BLaER1 treated with 17β-estradiol and CSF1 and Interleukin-3, amounts not matched to agents 10 nM and 100 nM (cell line): ENCODE results near the gene CACNA2D3.

Source experiments
- H3K27ac ChIP-seq, 11 experiments: shearing (Covaris generic); formaldehyde crosslinking; 2 replicates each; pipeline ENCODE4 v1.8.1; 2022
- H3K27me3 ChIP-seq, 11 experiments: shearing (Covaris generic); formaldehyde crosslinking; 2 replicates each; pipeline ENCODE4 v1.8.1; 2022
- H3K36me3 ChIP-seq, 11 experiments: shearing (Covaris generic); formaldehyde crosslinking; 2 replicates each; pipeline ENCODE4 v1.8.1; 2022
- H3K4me1 ChIP-seq, 10 experiments: shearing (Covaris generic); formaldehyde crosslinking; 2 replicates each; pipeline ENCODE4 v1.8.1; 2022
- H3K4me2 ChIP-seq, 11 experiments: shearing (Covaris generic); formaldehyde crosslinking; 2 replicates each; pipeline ENCODE4 v1.8.1; 2022
- H3K4me3 ChIP-seq, 10 experiments: shearing (Covaris generic); formaldehyde crosslinking; 2 replicates each; pipeline ENCODE4 v1.8.1; 2022
- H3K9ac ChIP-seq, 11 experiments: shearing (Covaris generic); formaldehyde crosslinking; 2 replicates each; pipeline ENCODE4 v1.8.1; 2022
- H3K9me3 ChIP-seq, 11 experiments: shearing (Covaris generic); formaldehyde crosslinking; replicated peaks in 1 of 11; 2 replicates each; pipeline ENCODE4 v1.8.1; 2022
- H4K20me1 ChIP-seq, 11 experiments: shearing (Covaris generic); formaldehyde crosslinking; 2 replicates each; pipeline ENCODE4 v1.8.1; 2022
- Cebpa-rat ChIP-seq, 11 experiments: shearing (Covaris generic); IDR thresholded peaks; 2 replicates each; pipeline ENCODE4 v1.8.1; 2022

Gene CACNA2D3

DNA sequence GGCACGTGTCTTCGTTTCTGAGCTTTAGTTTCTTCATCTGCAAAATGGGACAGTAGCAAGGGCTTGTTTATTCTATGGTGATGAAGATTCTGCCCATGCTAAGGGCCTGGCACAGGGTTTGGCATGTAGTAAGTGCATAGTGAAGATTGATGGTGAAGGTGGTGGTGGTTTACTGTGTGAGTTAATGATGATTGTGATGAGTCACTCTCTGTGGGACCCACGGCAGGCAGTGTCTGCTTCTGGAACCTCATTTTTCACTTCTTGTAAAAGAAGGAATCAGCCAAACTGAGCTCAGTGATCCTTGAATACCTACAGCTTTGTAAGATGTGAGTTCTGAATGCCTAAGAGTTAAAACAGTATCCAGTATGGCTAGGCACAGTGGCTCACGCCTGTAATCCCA, 891.7 kb downstream of the CACNA2D3 start:
- no peak overlapping the region for H3K4me2 ChIP-seq
- no peaks in the 10 kb centered on the region for H3K9me3 ChIP-seq
- no peaks in the 10 kb centered on the region for H4K20me1 ChIP-seq
- H3K9ac ChIP-seq, result no peak overlapping the region
- H3K4me3 ChIP-seq, result no peak overlapping the region
- H3K27ac ChIP-seq, result no peak overlapping the region
- H3K27me3 ChIP-seq, result no peaks in the 10 kb centered on the region
- H3K4me1 ChIP-seq, result peaks cover 0 to 9% (median 5%) of the 10 kb centered on the region in 10 experiments; a peak in 8 of 20 replicates
- no peaks in the 10 kb centered on the region; a peak in 1 of 22 replicates for H3K36me3 ChIP-seq
- no peak for TF ChIP-seq Cebpa-rat (IDR thresholded peaks at IDR 0.05)

DNA sequence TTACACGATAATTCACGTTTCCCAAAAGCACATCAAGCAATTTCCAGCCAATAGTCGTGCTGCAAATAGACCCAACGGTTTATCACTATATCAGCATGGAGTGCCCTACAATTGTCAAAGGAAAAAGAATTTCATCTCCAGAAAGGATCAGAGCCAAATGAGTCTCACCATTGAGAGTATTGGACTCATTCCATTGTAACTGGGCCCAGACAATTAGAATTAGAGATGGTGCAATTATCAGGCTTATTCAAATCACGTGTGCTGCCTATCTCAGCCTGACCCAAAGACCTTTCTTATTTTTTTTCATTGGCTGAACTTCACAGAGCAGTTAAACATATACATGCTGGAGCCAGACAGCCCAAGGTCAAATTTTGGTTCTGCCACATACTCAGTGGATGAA, 892.6 kb downstream of the CACNA2D3 start:
- Histone ChIP-seq H3K4me2 (no peak overlapping the region), H3K36me3 (no peaks in the 10 kb centered on the region; a peak in 1 of 22 replicates), H3K9me3 (no peaks in the 10 kb centered on the region), H3K4me1 (peaks cover 0 to 9% (median 5%) of the 10 kb centered on the region in 10 experiments; a peak in 8 of 20 replicates), H3K4me3 (no peak overlapping the region), H3K27me3 (no peaks in the 10 kb centered on the region), H4K20me1 (no peaks in the 10 kb centered on the region), H3K9ac (no peak overlapping the region), H3K27ac (no peak overlapping the region)
- no peak for TF ChIP-seq Cebpa-rat (IDR thresholded peaks at IDR 0.05)

DNA sequence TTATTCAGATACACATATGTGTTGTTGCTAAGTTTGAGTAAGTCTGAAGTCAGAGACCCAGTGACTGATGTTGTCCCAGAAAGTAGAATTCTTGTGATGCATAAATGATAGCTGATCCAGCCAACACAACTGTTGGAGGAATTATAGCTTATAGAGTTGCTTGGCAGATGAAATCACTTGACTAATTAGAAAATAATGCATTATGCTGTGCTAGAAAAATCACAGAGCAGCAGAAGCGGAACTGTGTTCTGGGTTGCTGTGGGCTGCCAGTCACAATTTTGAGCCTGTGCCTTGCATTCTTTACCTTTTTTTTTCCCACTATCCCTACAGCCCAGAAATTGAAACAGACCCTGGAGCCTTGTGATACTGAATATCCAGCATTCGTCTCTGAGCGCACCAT, 895.5 kb downstream of the CACNA2D3 start:
- Histone ChIP-seq H3K27ac (no peak overlapping the region), H3K4me1 (peaks cover 0 to 4% (median 0%) of the 10 kb centered on the region in 10 experiments; a peak in 2 of 20 replicates), H3K9me3 (no peaks in the 10 kb centered on the region), H3K9ac (no peak overlapping the region), H3K4me3 (no peak overlapping the region), H3K4me2 (no peak overlapping the region), H3K27me3 (no peaks in the 10 kb centered on the region), H4K20me1 (no peaks in the 10 kb centered on the region), H3K36me3 (no peaks in the 10 kb centered on the region; a peak in 1 of 22 replicates)
- no peak for TF ChIP-seq Cebpa-rat (IDR thresholded peaks at IDR 0.05)

DNA sequence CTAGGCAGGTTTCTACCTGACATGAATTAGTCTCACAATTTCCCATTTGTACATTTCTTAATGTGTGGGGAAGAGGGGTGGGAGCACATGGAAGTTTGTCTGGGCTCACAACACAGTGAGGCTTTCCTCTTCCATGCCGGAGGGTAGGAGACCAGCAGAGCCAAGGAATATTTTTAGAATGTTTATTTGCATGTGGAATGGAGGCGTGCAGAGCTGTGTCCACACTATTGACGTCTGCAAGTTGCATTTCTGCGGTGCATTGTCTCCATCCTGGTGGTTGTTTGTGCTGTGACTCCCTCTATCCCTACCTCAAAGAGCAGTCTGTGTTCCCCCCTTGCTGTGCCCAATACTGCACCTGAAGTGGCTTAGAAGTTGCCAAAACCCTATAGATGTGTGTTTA, 908.6 kb downstream of the CACNA2D3 start:
- no peak overlapping the region for H3K4me2 ChIP-seq
- H3K9ac ChIP-seq, result no peak overlapping the region
- H3K4me3 ChIP-seq, result no peak overlapping the region
- H3K36me3 ChIP-seq, result no peaks in the 10 kb centered on the region
- TF ChIP-seq Cebpa-rat (IDR thresholded peaks at IDR 0.05), result no peak
- H4K20me1 ChIP-seq, result no peaks in the 10 kb centered on the region
- H3K27me3 ChIP-seq, result no peaks in the 10 kb centered on the region
- no peak overlapping the region for H3K27ac ChIP-seq
- H3K4me1 ChIP-seq, result peaks cover 0 to 7% (median 0%) of the 10 kb centered on the region in 10 experiments; a peak in 1 of 20 replicates
- no peaks in the 10 kb centered on the region for H3K9me3 ChIP-seq

DNA sequence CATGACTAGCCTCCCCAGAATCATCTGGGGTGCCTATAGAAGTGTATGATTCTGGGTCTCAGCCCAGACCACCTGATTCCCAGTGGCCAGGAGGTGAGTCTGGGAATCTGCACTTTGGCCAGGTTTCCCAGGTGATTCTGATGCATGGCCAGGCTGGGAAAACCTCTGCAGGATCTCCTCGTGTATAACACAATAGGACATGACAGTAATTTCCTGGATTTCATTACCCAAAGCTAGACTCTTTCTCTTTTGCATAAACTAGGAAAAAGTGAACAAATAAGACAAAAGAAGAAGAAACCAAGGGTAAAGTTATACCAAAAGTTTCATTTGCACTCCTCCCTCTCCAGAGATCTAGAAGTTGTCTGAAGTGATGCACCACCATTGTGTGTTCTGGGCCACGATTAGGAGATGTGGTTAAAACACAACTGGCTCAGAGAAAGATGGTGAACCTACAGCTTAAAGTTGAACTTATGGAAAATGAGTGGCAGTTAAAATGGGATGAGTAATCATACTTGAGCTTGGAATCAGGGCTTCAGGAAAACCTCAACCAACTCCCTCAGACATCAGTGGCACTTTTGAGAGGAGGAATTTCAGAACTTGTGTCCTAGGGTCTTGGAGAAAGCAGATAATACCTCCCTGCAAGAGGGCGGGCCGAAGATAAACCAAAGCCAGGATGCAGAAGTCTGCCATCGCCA, 914.7 kb downstream of the CACNA2D3 start:
- H3K36me3 ChIP-seq, result no peaks in the 10 kb centered on the region
- H3K4me2 ChIP-seq, result no peak overlapping the region
- H3K27ac ChIP-seq, result no peak overlapping the region
- no peaks in the 10 kb centered on the region for H3K9me3 ChIP-seq
- no peak overlapping the region for H3K4me3 ChIP-seq
- no peaks in the 10 kb centered on the region for H3K27me3 ChIP-seq
- 0 out of 20 replicates have a peak, but pooled peaks cover 0 to 3% (median 0%) of the 10 kb centered on the region in 10 experiments for H3K4me1 ChIP-seq
- H3K9ac ChIP-seq, result no peak overlapping the region
- no peak for TF ChIP-seq Cebpa-rat (IDR thresholded peaks at IDR 0.05)
- H4K20me1 ChIP-seq, result no peaks in the 10 kb centered on the region

DNA sequence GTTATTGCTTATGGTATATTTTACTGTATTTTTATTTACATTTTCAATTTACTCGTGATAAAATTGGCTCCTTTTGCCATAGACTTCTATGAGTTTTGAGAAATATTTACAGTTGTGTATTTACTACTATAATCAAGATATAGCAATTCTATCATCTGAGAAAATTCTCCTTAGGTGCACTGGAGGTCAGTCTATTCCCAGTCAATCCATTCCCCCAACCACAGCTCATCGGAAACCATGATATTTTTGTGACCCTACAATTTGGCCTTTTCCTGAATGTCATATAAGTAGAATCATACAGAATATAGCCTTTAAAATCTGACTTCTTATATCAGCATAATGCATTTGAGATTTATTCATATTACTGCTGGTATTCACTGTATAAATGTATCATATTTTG, 920.2 kb downstream of the CACNA2D3 start:
- TF ChIP-seq Cebpa-rat (IDR thresholded peaks at IDR 0.05), result no peak
- H3K4me2 ChIP-seq, result no peak overlapping the region
- no peaks in the 10 kb centered on the region for H4K20me1 ChIP-seq
- H3K9me3 ChIP-seq, result no peaks in the 10 kb centered on the region
- H3K4me1 ChIP-seq, result no peaks in the 10 kb centered on the region
- no peak overlapping the region for H3K9ac ChIP-seq
- H3K4me3 ChIP-seq, result no peak overlapping the region
- H3K27me3 ChIP-seq, result no peaks in the 10 kb centered on the region
- H3K36me3 ChIP-seq, result no peaks in the 10 kb centered on the region
- no peak overlapping the region for H3K27ac ChIP-seq

DNA sequence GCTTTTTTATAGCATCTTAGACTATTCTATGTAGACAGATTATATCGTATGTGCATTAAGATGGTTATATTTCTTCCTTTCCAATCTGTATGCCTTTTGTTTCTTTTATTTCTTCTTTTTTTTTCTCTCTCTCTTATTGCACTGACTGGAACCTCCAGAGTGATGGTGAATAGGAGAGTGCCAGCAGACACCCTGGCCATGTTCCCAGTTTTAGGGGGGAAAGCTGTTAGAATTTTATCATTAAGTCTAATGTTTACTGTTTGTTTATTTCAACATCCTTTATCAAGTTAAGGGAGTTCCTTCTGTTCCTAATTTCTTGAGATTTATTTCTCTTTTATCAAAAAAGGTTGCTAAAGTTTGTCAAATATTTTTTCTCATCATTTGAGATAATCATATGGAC, 922.1 kb downstream of the CACNA2D3 start:
- Histone ChIP-seq H4K20me1 (no peaks in the 10 kb centered on the region), H3K27ac (no peak overlapping the region), H3K9me3 (no peaks in the 10 kb centered on the region), H3K27me3 (no peaks in the 10 kb centered on the region), H3K36me3 (no peaks in the 10 kb centered on the region), H3K4me1 (no peaks in the 10 kb centered on the region), H3K4me3 (no peak overlapping the region), H3K9ac (no peak overlapping the region), H3K4me2 (no peak overlapping the region)
- TF ChIP-seq Cebpa-rat (IDR thresholded peaks at IDR 0.05), result no peak

DNA sequence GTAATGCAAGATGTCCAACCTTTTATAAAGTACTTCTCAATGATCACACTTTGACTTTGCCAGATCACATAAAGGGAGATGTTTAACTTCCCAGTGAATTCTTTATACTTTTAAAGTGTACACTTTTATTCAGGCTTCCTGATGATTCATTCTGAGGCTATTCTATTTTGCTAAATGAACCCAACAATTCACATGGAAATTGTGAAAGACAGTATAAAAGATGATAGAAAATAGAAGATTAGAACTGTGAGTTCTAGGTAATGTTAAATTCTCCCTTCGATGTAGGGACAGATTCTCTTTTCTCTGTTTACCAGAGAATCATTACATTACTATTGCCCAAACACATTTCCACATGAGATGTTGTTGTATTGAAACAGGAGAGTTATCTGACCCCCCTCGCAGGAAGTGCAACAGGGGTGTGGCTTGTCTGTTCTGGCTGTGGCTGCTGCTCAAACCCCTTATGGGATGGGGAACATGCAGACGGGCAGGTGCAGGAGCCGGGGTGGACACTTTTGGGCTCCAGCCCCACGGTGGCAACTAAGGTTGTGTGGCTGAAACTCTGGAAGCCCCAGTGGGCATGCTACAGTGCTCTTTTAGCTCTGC, 936.8 kb downstream of the CACNA2D3 start:
- Histone ChIP-seq H4K20me1 (no peaks in the 10 kb centered on the region), H3K27me3 (no peaks in the 10 kb centered on the region), H3K4me1 (peaks cover 0 to 4% (median 0%) of the 10 kb centered on the region in 10 experiments; a peak in 1 of 20 replicates), H3K36me3 (no peaks in the 10 kb centered on the region), H3K27ac (no peak overlapping the region), H3K9ac (no peak overlapping the region), H3K4me3 (no peak overlapping the region), H3K4me2 (no peak overlapping the region), H3K9me3 (peaks cover 11 to 23% (median 14%) of the 10 kb centered on the region in 11 experiments; a peak in 21 of 22 replicates)
- TF ChIP-seq Cebpa-rat (IDR thresholded peaks at IDR 0.05), result no peak

DNA sequence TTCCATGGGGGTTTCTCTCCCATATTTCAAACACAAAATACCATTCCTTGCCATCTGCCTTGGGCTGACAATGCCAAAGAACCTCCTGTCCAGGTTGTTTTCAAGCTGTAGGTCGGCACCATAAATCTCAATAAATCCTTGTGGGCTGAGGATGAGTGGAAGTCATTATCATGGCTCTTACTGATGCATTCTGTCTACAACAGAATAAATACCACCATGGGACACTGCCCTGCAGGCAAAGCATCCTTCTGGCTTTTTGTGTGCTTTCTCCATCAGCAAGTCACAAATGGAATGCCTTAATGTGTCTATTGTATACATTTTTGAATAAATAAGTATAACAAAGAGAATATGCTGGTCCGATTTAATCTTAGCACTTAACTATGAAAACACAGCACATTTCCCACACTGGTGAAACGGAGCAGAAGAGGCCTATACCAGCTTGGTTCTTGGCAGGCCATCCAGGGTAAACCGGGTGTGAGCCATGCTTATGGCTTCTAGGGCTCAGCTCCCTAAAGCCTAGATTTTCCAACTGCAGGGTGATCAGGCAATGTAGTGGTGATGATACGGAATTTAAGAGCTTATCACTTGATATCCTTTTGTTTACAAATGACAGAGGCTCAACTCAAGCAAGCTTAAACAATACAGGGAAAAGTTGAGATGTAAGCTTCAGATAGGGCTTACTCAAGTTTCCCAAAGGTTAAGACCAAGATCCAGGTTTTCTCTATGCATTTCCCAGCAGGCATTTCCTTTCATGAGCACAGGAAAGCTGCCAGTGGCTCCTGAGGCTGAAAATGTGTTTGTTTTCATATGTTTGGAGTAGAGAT, 938.8 kb downstream of the CACNA2D3 start:
- no peaks in the 10 kb centered on the region for H3K36me3 ChIP-seq
- H3K4me1 ChIP-seq, result peaks cover 0 to 4% (median 0%) of the 10 kb centered on the region in 10 experiments; a peak in 1 of 20 replicates
- no peak overlapping the region for H3K27ac ChIP-seq
- no peaks in the 10 kb centered on the region for H4K20me1 ChIP-seq
- no peaks in the 10 kb centered on the region for H3K27me3 ChIP-seq
- H3K4me2 ChIP-seq, result no peak overlapping the region
- peaks cover 0 to 3% (median 0%) of the 10 kb centered on the region in 11 experiments; a peak in 2 of 22 replicates for H3K9me3 ChIP-seq
- no peak overlapping the region for H3K9ac ChIP-seq
- TF ChIP-seq Cebpa-rat (IDR thresholded peaks at IDR 0.05), result no peak
- no peak overlapping the region for H3K4me3 ChIP-seq
